Measurements from ENCODE around the gene GTPBP8.

GTPBP8 gene

DNA sequence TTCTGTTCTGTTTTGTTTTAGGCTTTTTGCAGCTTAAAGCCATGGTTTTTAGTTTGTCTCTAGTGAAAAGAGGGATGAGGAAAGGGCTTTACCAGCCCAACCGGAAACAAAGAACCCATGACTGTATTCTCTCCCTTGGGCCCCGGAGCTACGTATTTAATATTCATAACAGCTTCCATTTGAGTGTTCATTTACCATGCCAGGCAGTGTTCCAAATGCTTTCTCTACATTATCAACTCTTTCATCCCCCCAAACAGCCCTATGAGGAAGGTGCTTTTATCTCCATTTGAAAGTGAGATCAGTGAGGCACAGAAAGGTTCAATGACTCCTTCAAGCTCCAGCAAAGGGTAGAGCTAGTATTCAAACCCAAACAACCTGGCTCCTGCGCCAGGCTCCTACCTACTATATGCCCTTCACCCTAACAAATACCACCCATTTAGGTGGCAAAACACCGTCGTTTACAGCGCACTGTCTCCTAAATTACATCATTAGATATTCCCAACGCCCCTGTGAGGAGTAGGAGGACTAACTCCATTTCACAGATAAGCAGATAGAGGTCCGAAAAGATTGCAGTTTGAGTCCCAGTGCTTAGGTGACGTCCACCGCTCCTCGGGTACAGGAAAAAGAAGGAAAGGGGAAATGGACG, 27.9 kb downstream of the GTPBP8 start:
- TF ChIP-seq TEAD4 (IDR thresholded peaks at IDR 0.05), result no peak
- TF ChIP-seq CEBPB (IDR thresholded peaks at IDR 0.05), result no peak
- TF ChIP-seq EP300 (IDR thresholded peaks at IDR 0.05; ENCODE audit: borderline replicate concordance), result no peak
- no peak for TF ChIP-seq RAD21 (IDR thresholded peaks at IDR 0.05; ENCODE audit: low read depth)
- no peak for TF ChIP-seq MAX (IDR thresholded peaks at IDR 0.05)
- no peak for TF ChIP-seq REST (IDR thresholded peaks at IDR 0.05; ENCODE audit: low read depth)
- no peak for TF ChIP-seq EGR1 (IDR thresholded peaks at IDR 0.05)
- no peak for TF ChIP-seq ZBTB7A (IDR thresholded peaks at IDR 0.05; ENCODE audit: low read depth)

DNA sequence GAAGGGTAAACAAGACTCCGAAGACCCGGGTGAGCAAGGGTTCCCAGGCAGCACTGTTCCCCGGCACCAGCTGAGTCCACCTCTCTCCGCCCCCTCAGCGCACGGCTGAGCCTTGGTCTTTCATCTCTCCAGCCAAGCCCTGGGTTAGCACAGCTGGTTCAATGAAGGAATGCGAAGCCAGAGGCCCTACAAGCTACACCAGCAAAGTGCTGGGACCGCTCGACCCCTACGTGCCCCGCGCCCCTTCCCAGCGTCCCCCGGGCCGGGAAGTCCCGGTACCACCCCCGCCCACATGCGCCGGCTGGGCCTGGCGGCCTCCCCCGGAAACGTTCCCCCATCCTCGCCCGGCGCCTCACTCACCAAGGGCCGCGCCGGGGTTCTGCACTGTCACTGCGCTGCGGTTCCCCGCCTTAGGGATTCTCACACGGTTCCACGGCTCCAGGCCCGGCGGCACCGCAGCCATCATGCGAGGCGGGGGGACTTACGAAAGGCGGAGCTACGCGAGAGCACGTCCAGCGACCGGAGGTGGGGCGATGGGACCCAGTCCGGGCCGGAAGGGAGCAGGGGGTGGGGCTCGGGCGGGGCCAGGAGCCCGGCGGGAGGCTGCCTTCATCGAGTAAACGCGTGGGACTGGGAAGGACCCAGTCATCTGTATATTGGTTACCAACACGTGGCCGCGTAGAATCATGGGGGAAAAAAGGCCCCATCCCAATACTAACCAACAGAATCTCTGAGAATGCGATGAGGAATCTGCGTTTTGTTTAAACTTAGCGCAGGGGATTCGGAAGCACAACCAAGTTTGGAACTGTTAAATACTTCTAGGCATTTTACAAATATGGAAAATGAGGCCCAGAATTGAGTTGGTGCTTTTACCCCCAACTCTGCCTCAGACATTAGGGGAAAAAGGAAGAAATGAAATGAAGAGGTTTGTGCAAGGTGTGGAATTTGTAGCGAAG, 28.7 kb downstream of the GTPBP8 start:
- TF ChIP-seq CEBPB (IDR thresholded peaks at IDR 0.05) (no peak), EGR1 (IDR thresholded peaks at IDR 0.05) (peak; percentile 74; the same call in 1 of the 2 replicates), NFIC (IDR thresholded peaks at IDR 0.05) (no peak), YY1 (IDR thresholded peaks at IDR 0.05; ENCODE audit: low read depth) (peak; percentile 90), REST (IDR thresholded peaks at IDR 0.05; ENCODE audit: low read depth) (no peak), EP300 (IDR thresholded peaks at IDR 0.05; ENCODE audit: borderline replicate concordance) (no peak; the same call in 1 of the 2 replicates), MAX (IDR thresholded peaks at IDR 0.05) (peak; percentile 98), ZBTB7A (IDR thresholded peaks at IDR 0.05; ENCODE audit: low read depth) (peak; percentile 91), TAF1 (IDR thresholded peaks at IDR 0.05; ENCODE audit: low read depth) (peak; percentile 74), RAD21 (IDR thresholded peaks at IDR 0.05; ENCODE audit: low read depth) (no peak), TEAD4 (IDR thresholded peaks at IDR 0.05) (no peak)
- TF ChIP-seq, protein P1, sequence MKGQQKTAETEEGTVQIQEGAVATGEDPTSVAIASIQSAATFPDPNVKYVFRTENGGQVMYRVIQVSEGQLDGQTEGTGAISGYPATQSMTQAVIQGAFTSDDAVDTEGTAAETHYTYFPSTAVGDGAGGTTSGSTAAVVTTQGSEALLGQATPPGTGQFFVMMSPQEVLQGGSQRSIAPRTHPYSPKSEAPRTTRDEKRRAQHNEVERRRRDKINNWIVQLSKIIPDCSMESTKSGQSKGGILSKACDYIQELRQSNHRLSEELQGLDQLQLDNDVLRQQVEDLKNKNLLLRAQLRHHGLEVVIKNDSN (IDR thresholded peaks at IDR 0.05), result peak; percentile 68

DNA sequence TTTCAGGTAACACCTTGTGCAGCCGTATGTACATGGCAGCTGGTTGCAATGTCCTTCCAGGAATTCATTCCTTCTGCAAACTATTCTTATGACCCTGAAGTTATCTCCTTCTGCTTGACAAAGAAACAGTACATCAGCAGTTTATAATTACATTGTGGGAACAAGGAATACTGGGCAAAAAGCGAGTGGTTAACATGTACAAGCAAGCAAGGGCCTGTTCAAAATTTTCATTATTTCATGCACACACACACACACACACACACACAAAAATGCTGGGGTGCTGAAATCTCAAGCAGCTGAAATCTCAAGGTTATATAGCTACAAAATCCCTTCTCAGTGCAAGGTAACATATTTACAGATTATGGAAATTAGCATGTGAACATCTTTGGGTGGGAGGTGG, 30.7 kb downstream of the GTPBP8 start:
- TF ChIP-seq CEBPB (IDR thresholded peaks at IDR 0.05), result no peak
- TF ChIP-seq RAD21 (IDR thresholded peaks at IDR 0.05; ENCODE audit: low read depth), result no peak
- TF ChIP-seq CREB1 (IDR thresholded peaks at IDR 0.05; ENCODE audit: low read depth), result no peak
- no peak for TF ChIP-seq EGR1 (IDR thresholded peaks at IDR 0.05)
- TF ChIP-seq EP300 (IDR thresholded peaks at IDR 0.05; ENCODE audit: borderline replicate concordance), result no peak

- TF ChIP-seq MAX (IDR thresholded peaks at IDR 0.05), result no peak
- TF ChIP-seq EGR1 (IDR thresholded peaks at IDR 0.05), result no peak
- no peak for TF ChIP-seq RAD21 (IDR thresholded peaks at IDR 0.05; ENCODE audit: low read depth)
- TF ChIP-seq CREB1 (IDR thresholded peaks at IDR 0.05; ENCODE audit: low read depth), result no peak
Measured at GRCh38 chr3:113034011-113034410, 43.2 kb downstream of the GTPBP8 start.

DNA sequence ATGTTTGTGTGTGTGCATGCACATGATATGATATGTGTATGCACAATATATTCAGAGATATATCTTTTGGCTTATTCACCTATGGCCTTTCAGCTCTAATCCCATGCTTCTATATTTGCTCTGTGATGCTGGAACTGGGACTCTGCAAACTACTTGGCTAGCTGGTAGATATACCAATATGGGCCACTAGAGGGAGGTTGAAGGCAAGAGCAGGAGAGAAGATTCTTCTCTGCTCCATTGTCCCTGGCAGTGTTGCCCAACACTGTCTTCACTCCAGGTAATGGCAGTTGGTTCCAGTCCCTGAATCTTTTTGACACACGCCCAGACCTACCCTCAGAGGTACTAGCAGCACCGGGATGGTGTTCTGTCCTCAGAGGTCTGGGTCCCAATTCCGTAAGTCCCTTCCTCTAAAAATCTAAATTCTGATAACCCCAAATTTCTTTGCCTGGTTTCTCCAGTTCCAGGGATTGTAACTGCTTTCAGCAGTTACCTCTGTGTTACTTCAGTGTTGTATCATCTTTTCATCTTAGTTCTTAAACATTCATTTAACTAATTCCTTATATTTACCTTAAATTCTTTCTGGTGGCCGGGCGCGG, 44.7 kb downstream of the GTPBP8 start:
- TF ChIP-seq TAF1 (IDR thresholded peaks at IDR 0.05; ENCODE audit: low read depth) (no peak), CEBPB (IDR thresholded peaks at IDR 0.05) (peak; percentile 72), RAD21 (IDR thresholded peaks at IDR 0.05; ENCODE audit: low read depth) (peak; percentile 67)

DNA sequence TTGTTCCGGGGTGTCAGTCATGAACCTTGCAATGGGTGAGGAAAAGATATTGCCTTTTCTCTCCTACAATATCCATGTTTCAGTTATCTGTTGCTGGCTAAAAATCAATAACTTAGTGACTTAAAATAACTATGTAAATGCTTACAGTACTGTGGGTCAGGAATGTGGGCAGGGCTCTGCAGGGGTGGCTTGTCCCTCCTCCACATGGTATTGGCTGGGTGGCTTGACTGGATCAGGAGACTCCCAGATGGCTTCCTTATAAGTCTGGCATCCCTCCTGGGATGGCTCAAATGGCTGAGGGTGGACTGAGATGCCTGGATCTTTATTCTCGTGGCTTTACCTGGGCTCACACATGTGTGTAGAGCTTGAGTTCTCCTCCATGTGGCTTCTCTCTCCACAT, 47.5 kb downstream of the GTPBP8 start:
- TF ChIP-seq CEBPB (IDR thresholded peaks at IDR 0.05) (no peak), RAD21 (IDR thresholded peaks at IDR 0.05; ENCODE audit: low read depth) (no peak), TEAD4 (IDR thresholded peaks at IDR 0.05) (no peak), ZBTB7A (IDR thresholded peaks at IDR 0.05; ENCODE audit: low read depth) (no peak), REST (IDR thresholded peaks at IDR 0.05; ENCODE audit: low read depth) (no peak), EGR1 (IDR thresholded peaks at IDR 0.05) (no peak), NFIC (IDR thresholded peaks at IDR 0.05) (no peak), CREB1 (IDR thresholded peaks at IDR 0.05; ENCODE audit: low read depth) (no peak), YY1 (IDR thresholded peaks at IDR 0.05; ENCODE audit: low read depth) (no peak)
- TF ChIP-seq, protein P1 (IDR thresholded peaks at IDR 0.05), result no peak
